ENCODE data around the gene IPO4. TPM values are rescaled to one million over a fixed set of nuclear protein-coding genes. Genes with fewer than 3 reads are reported as not detected.
"Not testable (repeated sequence)": the region's sequence is repeated elsewhere in the genome, so short reads cannot be mapped to it uniquely, and the experiment has no call there.

Gene IPO4
- total and polyA plus RNA-seq, 10 of the 15 experiments (the other 5 are each of a cell fraction or from before 2014, with no cell fraction given) = 7.8 to 139 (median 37.6) TPM

DNA sequence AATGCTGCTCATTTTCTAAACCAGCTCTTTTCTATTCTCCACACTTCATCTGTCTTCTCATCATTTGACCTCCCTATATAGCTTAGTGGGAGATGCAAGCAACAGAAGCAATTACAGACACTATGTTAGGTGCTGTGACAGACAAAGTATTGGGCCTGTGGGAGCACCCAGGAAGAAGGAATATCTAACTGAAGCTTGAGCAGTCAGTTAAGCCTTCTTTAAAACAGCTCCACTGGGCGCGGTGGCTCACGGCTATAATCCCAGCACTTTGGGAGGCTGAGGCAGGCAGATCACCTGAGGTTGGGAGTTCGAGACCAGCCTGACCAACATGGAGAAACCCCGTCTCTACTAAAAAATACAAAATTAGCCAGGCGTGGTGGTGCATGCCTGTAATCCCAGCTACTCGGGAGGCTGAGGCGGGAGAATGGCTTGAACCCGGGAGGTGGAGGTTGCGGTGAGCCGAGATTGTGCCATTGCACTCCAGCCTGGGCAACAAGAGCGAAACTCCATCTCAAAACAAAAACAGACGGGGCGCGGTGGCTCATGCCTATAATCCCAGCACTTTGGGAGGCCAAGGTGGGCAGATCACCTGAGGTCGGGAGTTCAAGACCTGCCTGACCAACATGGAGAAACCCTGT is 14.8 kb upstream of the IPO4 start:
- H4K20me1 ChIP-seq (ENCODE audit: control insufficient read depth, insufficient read depth); intact Hi-C loops (cut with micrococcal nuclease; ENCODE audit: unreplicated experiment); DNase-seq (ENCODE audit: low read depth, low spot score); H3K4me2 ChIP-seq (ENCODE audit: control insufficient read depth, insufficient read depth); RAD21 ChIA-PET (ENCODE audit: unreplicated experiment); H3K4me1 ChIP-seq (ENCODE audit: control insufficient read depth, insufficient read depth, low read length); H3K27ac ChIP-seq (ENCODE audit: control insufficient read depth, insufficient read depth); H3K9me3 ChIP-seq (replicated peaks; ENCODE audit: control insufficient read depth, insufficient read depth, low read length); H3K79me2 ChIP-seq (ENCODE audit: control insufficient read depth, insufficient read depth, low read length); ATAC-seq; BruUV-seq (replicated peaks); H2AFZ ChIP-seq (ENCODE audit: control insufficient read depth, low read depth, low read length); H3K4me3 ChIP-seq; H3K27me3 ChIP-seq (replicated peaks in 1 of 2; ENCODE audit: control insufficient read depth in 2 of 2, insufficient read depth in 2 of 2, low read length in 1 of 2); in situ Hi-C loops (cut with MboI); FAIRE-seq; H3K9ac ChIP-seq (ENCODE audit: control insufficient read depth, insufficient read depth, low read length): not testable (repeated sequence)
- H3K36me3 ChIP-seq (ENCODE audit: control insufficient read depth in 2 of 2, insufficient read depth in 2 of 2, low read length in 1 of 2) = peaks cover 1 to 20% of the 10 kb centered on the region in 2 experiments; a peak in 3 of 4 replicates
- CTCF ChIA-PET = interaction anchor here (1.0 to 1.2 kb wide), 2 partner anchors 39 to 103 kb away, joined by 3 read pairs; partner anchors contain the start of gene TINF2
- SMC1A ChIA-PET (ENCODE audit: uncharacterized antibody, unreplicated experiment) = interaction anchor here (0.7 to 1.0 kb wide), 4 partner anchors 9 to 34 kb away, joined by 3 to 4 read pairs (median 3); no protein-coding TSS in a partner anchor
- WGBS (ENCODE audit: insufficient coverage, insufficient replicate concordance, low lambda C conversion rate, missing lambda C conversion rate) = 99% methylated on average over 16 of the region's 16 CpGs
- POLR2A ChIA-PET = interaction anchor here (1.0 to 1.1 kb wide), 2 partner anchors 8 to 42 kb away, joined by 3 read pairs; partner anchors contain the start of gene TM9SF1

GRCh38 chr14:24202538-24202937 is 13.9 kb upstream of the IPO4 start:
- H2AFZ ChIP-seq (ENCODE audit: control insufficient read depth, low read depth, low read length); FAIRE-seq; H3K4me3 ChIP-seq; H3K27ac ChIP-seq (ENCODE audit: control insufficient read depth, insufficient read depth); ATAC-seq; H4K20me1 ChIP-seq (ENCODE audit: control insufficient read depth, insufficient read depth); H3K4me2 ChIP-seq (ENCODE audit: control insufficient read depth, insufficient read depth); in situ Hi-C loops (cut with MboI); intact Hi-C loops (cut with micrococcal nuclease; ENCODE audit: unreplicated experiment); H3K9me3 ChIP-seq (replicated peaks; ENCODE audit: control insufficient read depth, insufficient read depth, low read length); RAD21 ChIA-PET (ENCODE audit: unreplicated experiment); H3K9ac ChIP-seq (ENCODE audit: control insufficient read depth, insufficient read depth, low read length); H3K27me3 ChIP-seq (replicated peaks in 1 of 2; ENCODE audit: control insufficient read depth in 2 of 2, insufficient read depth in 2 of 2, low read length in 1 of 2); DNase-seq (ENCODE audit: low read depth, low spot score); H3K4me1 ChIP-seq (ENCODE audit: control insufficient read depth, insufficient read depth, low read length); BruUV-seq (replicated peaks): not testable (repeated sequence)
- Histone ChIP-seq H3K36me3 (ENCODE audit: control insufficient read depth in 2 of 2, insufficient read depth in 2 of 2, low read length in 1 of 2) (peaks cover 0 to 15% of the 10 kb centered on the region in 2 experiments; a peak in 3 of 4 replicates), H3K79me2 (ENCODE audit: control insufficient read depth, insufficient read depth, low read length) (peaks cover 12% of the 10 kb centered on the region)
- ChIA-PET POLR2A (interaction anchor here (1.0 kb wide), 1 partner anchor 41 kb away, joined by 3 read pairs; no protein-coding TSS in a partner anchor), SMC1A (ENCODE audit: uncharacterized antibody, unreplicated experiment) (interaction anchor here (0.9 to 1.0 kb wide), 2 partner anchors 10 to 35 kb away, joined by 3 read pairs; no protein-coding TSS in a partner anchor), CTCF (interaction anchor here (1.0 to 1.2 kb wide), 2 partner anchors 40 to 104 kb away, joined by 3 read pairs; partner anchors contain the start of gene TINF2)
- 100% methylated on average over 8 of the region's 8 CpGs for WGBS (ENCODE audit: insufficient coverage, insufficient replicate concordance, low lambda C conversion rate, missing lambda C conversion rate)

All from GM12878 (cell line).